Right lobe of liver (tissue), 6 donors: ENCODE data around the gene THAP7. TPM values are rescaled to one million over a fixed set of nuclear protein-coding genes. Genes with fewer than 3 reads are reported as not detected.

Source experiments
- ATAC-seq, 4 donors: fragments of 200-7000 bp; cut with Tn5 transposase; one replicate each; pipeline ENCODE4 v1.9.1; 2020; ENCODE audit warnings: mild to moderate bottlenecking in 4 of 4, moderate library complexity in 4 of 4
- DNase-seq, 3 donors: peaks; one replicate each; pipeline ENCODE4 v3.0.0-alpha.2; 2020
- H3K27ac ChIP-seq, 3 donors: fragments of 200-600 bp; one replicate each; pipeline ENCODE4 v1.8.0; 2022
- H3K27me3 ChIP-seq, 2 donors: fragments of 200-600 bp; one replicate each; pipeline ENCODE4 v1.8.0; 2022
- H3K36me3 ChIP-seq, 4 donors: fragments of 200-600 bp; sonication (generic) in 1 of 4; one replicate each; pipeline versions ENCODE4 v1.5.1 to v1.8.0; 2017 to 2022; ENCODE audit warnings: control low read depth in 1 of 4
- H3K4me1 ChIP-seq, 4 donors: fragments of 200-600 bp; sonication (generic) in 1 of 4; one replicate each; pipeline versions ENCODE4 v1.5.1 to v1.8.0; 2017 to 2022; ENCODE audit warnings: control low read depth in 1 of 4
- H3K4me3 ChIP-seq, 3 donors: fragments of 200-600 bp; one replicate each; pipeline ENCODE4 v1.8.0; 2022
- H3K9me3 ChIP-seq, 4 donors: fragments of 200-600 bp; sonication (generic) in 1 of 4; one replicate each; pipeline versions ENCODE4 v1.5.1 to v1.8.0; 2017 to 2022; ENCODE audit warnings: control low read depth in 1 of 4
- POLR2A ChIP-seq: fragments of 450-650 bp; IDR thresholded peaks from one replicate; pipeline ENCODE4 v1.6.1; 2017; ENCODE audit warnings: antibody characterized with exemption, mild to moderate bottlenecking
- WGBS: methylation state at CpG from one replicate; pipeline ENCODE4 v1.1.6; 2018; ENCODE audit warnings: low coverage, low lambda C conversion rate; ENCODE audit not compliant: insufficient coverage; ENCODE audit errors: missing lambda C conversion rate; 5-methylcytosine and 5-hydroxymethylcytosine counted together
- intact Hi-C, 2 donors: fragments of 100-400 bp; cut with DNase I; formaldehyde crosslinking; loops; one replicate each; pipeline versions ENCODE4 v1.11.2 to v1.14.1; 2022
- total RNA-seq, 6 experiments: library from RNA; depleted of rRNA in 2 of 6; stranded (reverse); fragments of >200 nt in 2 of 6; fragmentation: NEBNext Ultra II Directional in 3 of 6; extraction: Animal tissue kit (Norgen Biotek cat#: 25700) in 3 of 6; gene quantifications; one replicate each; pipeline versions ENCODE4 v1.1.0 to v1.2.4, GENCODE V29; 2016 to 2023
- TF ChIP-seq, protein P1 (sequence below), 4 donors: fragments of 200-600 bp in 3 of 4; fragments of 450-650 bp in 1 of 4; IDR thresholded peaks; one replicate each; pipeline versions ENCODE4 v1.5.1 to v1.8.0; 2016 to 2022; ENCODE audit warnings: antibody characterized with exemption in 4 of 4, mild to moderate bottlenecking in 2 of 4
- donor health status: DM: no; HTN: yes; CAD: no.
- donor health status: DM: no; HTN: no; CAD: no.
- donor health status: DM: no; HTN: no; CAD: no.
- donor health status: DM: no; HTN: yes; CAD: no.
- donor health status: DM: no; HTN: yes; CAD: no.

Gene THAP7
- total RNA-seq, 6 experiments from 2014 or later: 9.3 to 32.5 (median 15.6) TPM

DNA sequence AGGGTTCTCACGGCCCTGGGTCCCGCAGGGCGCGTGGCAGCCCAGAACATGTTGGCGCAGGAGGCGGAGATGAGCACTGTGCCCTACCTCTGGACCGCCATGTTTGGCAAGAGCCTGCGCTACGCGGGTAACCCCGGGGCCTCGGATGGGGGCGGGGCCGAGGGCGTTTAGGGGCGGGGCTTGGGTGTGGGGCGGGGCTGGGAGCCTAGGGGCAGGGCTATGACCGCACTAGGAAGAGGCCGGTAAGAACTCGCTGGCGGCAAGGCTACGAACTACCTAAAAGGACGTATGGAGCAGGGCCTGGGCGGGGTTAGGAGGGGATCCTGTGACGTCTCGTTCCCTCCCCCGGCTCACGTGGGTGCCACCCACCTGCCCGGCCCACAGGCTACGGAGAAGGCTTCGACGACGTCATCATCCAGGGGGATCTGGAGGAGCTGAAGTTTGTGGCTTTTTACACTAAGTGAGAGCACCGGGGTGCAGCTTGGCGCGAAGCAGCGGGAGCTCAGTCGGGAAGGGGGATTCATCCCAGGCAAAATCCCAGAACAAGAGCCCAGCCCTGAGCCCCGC lies 22.6 kb downstream of the THAP7 start:
- Histone ChIP-seq H3K4me3 (peak overlapping the region; percentile 7 to 33 (median 25)), H3K9me3 (no peaks in the 10 kb centered on the region), H3K36me3 (peaks cover 0 to 2% (median 0%) of the 10 kb centered on the region in 4 donors), H3K27me3 (no peaks in the 10 kb centered on the region), H3K27ac (peak overlapping the region in 1 of 3 donors; percentile 13), H3K4me1 (peaks cover 0 to 24% (median 5%) of the 10 kb centered on the region in 4 donors)
- DNase-seq: peak; percentile 72 to 87 (median 73)
- no CpG with 5 or more reads among the region's 39 CpGs for WGBS
- intact Hi-C loops: no loop called here
- TF ChIP-seq, protein P1, sequence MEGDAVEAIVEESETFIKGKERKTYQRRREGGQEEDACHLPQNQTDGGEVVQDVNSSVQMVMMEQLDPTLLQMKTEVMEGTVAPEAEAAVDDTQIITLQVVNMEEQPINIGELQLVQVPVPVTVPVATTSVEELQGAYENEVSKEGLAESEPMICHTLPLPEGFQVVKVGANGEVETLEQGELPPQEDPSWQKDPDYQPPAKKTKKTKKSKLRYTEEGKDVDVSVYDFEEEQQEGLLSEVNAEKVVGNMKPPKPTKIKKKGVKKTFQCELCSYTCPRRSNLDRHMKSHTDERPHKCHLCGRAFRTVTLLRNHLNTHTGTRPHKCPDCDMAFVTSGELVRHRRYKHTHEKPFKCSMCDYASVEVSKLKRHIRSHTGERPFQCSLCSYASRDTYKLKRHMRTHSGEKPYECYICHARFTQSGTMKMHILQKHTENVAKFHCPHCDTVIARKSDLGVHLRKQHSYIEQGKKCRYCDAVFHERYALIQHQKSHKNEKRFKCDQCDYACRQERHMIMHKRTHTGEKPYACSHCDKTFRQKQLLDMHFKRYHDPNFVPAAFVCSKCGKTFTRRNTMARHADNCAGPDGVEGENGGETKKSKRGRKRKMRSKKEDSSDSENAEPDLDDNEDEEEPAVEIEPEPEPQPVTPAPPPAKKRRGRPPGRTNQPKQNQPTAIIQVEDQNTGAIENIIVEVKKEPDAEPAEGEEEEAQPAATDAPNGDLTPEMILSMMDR (IDR thresholded peaks at IDR 0.05): no peak
- no peak for TF ChIP-seq POLR2A
- ATAC-seq: peak; percentile 65 to 74 (median 68)

DNA sequence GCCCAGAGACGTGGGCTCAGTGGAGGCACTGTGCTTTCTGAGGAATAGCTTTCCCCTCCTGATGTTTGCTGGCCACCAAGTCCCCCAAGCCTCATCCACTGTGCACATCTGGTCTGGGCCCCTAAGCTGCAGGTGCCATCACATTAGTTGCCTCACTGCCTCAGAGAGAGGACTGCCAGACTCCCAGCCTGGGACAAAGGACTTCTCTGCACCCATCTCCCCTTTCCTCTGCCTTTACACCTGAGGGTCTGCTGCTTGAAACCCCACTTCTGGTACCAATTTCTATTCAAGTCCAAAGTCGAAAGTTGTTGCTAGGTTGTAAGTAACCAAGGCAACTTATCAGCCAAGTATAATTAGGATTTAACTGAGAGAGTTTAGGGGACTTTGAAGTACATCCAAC lies 23.5 kb downstream of the THAP7 start:
- 100% methylated on average over 1 of the region's 2 CpGs for WGBS
- Histone ChIP-seq H3K4me1 (peaks cover 0 to 24% (median 5%) of the 10 kb centered on the region in 4 donors), H3K27me3 (no peaks in the 10 kb centered on the region), H3K36me3 (no peaks in the 10 kb centered on the region), H3K27ac (no peak overlapping the region), H3K4me3 (no peak overlapping the region), H3K9me3 (no peaks in the 10 kb centered on the region)
- TF ChIP-seq, protein P1 (IDR thresholded peaks at IDR 0.05): no peak
- no peak for TF ChIP-seq POLR2A
- DNase-seq (no peak), ATAC-seq (no peak)
- intact Hi-C loops: no loop called here

DNA sequence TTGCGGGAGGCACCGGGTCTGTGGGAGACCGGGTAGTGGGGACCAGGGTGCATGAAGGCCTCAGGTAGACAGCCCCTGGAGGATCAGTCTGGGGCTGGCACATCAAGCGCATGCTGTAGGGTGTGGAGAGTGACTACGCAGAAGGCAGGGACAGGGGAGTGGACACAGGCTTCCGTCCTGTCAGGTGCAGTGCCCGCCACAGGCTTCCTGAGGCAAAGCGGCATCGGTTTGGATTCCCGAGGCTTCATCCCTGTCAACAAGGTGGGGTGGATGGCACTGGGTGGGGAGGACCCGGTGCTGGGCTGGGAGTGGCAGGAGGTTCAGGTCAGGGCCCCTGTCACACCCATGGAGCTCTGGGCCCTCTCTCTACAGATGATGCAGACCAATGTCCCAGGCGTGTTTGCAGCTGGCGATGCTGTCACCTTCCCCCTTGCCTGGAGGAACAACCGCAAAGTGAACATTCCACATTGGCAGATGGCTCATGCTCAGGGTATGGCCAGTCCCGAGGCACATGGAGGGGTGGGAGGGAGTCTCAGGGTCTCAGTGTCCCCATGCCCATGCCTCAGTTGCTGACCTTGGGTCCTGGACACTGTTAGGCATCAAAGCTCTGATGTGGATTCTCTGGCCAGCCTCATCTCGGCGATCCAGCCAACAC lies 24.3 kb downstream of the THAP7 start:
- no peak overlapping the region for H3K27ac ChIP-seq
- no peaks in the 10 kb centered on the region for H3K36me3 ChIP-seq
- H3K9me3 ChIP-seq: no peaks in the 10 kb centered on the region
- DNase-seq (no peak), ATAC-seq (no peak)
- H3K4me1 ChIP-seq: peaks cover 0 to 19% (median 5%) of the 10 kb centered on the region in 4 donors
- TF ChIP-seq, protein P1 (IDR thresholded peaks at IDR 0.05): no peak
- TF ChIP-seq POLR2A: no peak
- H3K27me3 ChIP-seq: no peaks in the 10 kb centered on the region
- WGBS: 77% methylated on average over 5 of the region's 17 CpGs
- intact Hi-C loops: no loop called here
- no peak overlapping the region for H3K4me3 ChIP-seq

DNA sequence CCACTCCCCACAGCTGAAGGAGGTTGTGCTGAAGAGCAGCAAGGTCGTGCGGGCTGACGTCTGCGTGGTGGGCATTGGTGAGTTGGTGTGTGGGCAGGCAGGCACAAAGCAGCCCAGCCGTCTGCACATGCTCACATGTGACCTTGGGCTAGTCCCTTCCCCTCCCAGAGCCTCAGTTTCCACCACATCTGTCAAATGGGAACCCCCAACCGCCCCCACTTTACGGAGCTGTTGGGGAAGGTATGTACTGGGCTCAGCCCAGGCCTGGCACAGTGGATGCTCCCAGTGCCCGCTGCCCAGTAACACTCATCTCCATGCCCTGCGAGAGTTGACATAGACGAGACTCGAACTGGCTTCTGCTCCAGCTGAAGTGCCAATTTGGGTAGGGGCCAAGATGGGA lies 24.9 kb downstream of the THAP7 start:
- intact Hi-C loops: no loop called here
- Histone ChIP-seq H3K9me3 (no peaks in the 10 kb centered on the region), H3K36me3 (no peaks in the 10 kb centered on the region), H3K4me1 (peaks cover 0 to 18% (median 5%) of the 10 kb centered on the region in 4 donors), H3K4me3 (no peak overlapping the region), H3K27ac (no peak overlapping the region), H3K27me3 (no peaks in the 10 kb centered on the region)
- ATAC-seq (no peak), DNase-seq (no peak)
- 59% methylated on average over 3 of the region's 11 CpGs for WGBS
- TF ChIP-seq, protein P1 (IDR thresholded peaks at IDR 0.05): no peak
- no peak for TF ChIP-seq POLR2A
